Measurements from ENCODE around the gene ECM2.

The ECM2 gene

GRCh38 chr9:92463984-92464383, 71.8 kb downstream of the ECM2 start:
- DNase-seq (ENCODE audit: low read depth), result peak; percentile 95

- DNase-seq (ENCODE audit: low read depth), result no peak
Observed at GRCh38 chr9:92463387-92463786, 72.4 kb downstream of the ECM2 start.

GRCh38 chr9:92457576-92457975, 78.2 kb downstream of the ECM2 start:
- DNase-seq (ENCODE audit: low read depth), result no peak

GRCh38 chr9:92455217-92455616, 80.6 kb downstream of the ECM2 start:
- no peak for DNase-seq (ENCODE audit: low read depth)

- no peak for DNase-seq (ENCODE audit: low read depth)
Observed at GRCh38 chr9:92446536-92446935, 89.3 kb downstream of the ECM2 start.
